Measurements from ENCODE around the gene ASCL2. TPM values are rescaled to one million over a fixed set of nuclear protein-coding genes. Genes with fewer than 3 reads are reported as not detected.

The ASCL2 gene
- total RNA-seq, 2 experiments from 2014 or later = not detected

GRCh38 chr11:2300290-2300935 is 30.0 kb upstream of the ASCL2 start:
- H3K27me3 Mint-ChIP-seq (ENCODE audit: low read depth) = no peaks in the 10 kb centered on the region
- H3K27ac Mint-ChIP-seq = peak overlapping the region; percentile 46
- DNase-seq = no peak
- peak overlapping the region; percentile 92 for H3K4me3 Mint-ChIP-seq
- H3K36me3 Mint-ChIP-seq (ENCODE audit: low read depth) = no peaks in the 10 kb centered on the region
- intact Hi-C loops (cut with micrococcal nuclease) = loop anchor here (5.0 kb wide), 2 partner anchors 587 to 602 kb away; partner anchors contain the start of gene CDKN1C
- H3K9me3 Mint-ChIP-seq = no peaks in the 10 kb centered on the region
- peaks cover 39% of the 10 kb centered on the region for H3K4me1 Mint-ChIP-seq (ENCODE audit: low read depth)
- CTCF ChIA-PET = interaction anchor here (1.2 to 2.2 kb wide), 2 partner anchors 106 to 233 kb away, joined by 4 to 6 read pairs; no protein-coding TSS in a partner anchor

- H3K4me3 Mint-ChIP-seq = no peak overlapping the region
- DNase-seq = no peak
- peaks cover 36% of the 10 kb centered on the region for H3K4me1 Mint-ChIP-seq (ENCODE audit: low read depth)
- H3K27ac Mint-ChIP-seq = no peak overlapping the region
- CTCF ChIA-PET = interaction anchor here (0.9 to 2.2 kb wide), 4 partner anchors 19 to 106 kb away, joined by 3 to 6 read pairs (median 4); no protein-coding TSS in a partner anchor
- H3K36me3 Mint-ChIP-seq (ENCODE audit: low read depth) = no peaks in the 10 kb centered on the region
- H3K9me3 Mint-ChIP-seq = no peaks in the 10 kb centered on the region
- H3K27me3 Mint-ChIP-seq (ENCODE audit: low read depth) = no peaks in the 10 kb centered on the region
- intact Hi-C loops (cut with micrococcal nuclease) = loop anchor here (1.0 to 5.0 kb wide), 3 partner anchors 102 to 603 kb away; partner anchors contain the start of gene CDKN1C
Observed at GRCh38 chr11:2299773-2300172, 29.4 kb upstream of the ASCL2 start.

- Mint-ChIP-seq H3K27me3 (ENCODE audit: low read depth) (no peaks in the 10 kb centered on the region), H3K9me3 (no peaks in the 10 kb centered on the region), H3K27ac (peak overlapping the region; percentile 50), H3K36me3 (ENCODE audit: low read depth) (no peaks in the 10 kb centered on the region), H3K4me1 (ENCODE audit: low read depth) (peaks cover 36% of the 10 kb centered on the region), H3K4me3 (no peak overlapping the region)
- peak; percentile 53 for DNase-seq
- intact Hi-C loops (cut with micrococcal nuclease) = loop anchor here (1.0 kb wide), 1 partner anchor 102 kb away; no protein-coding TSS in a partner anchor
- CTCF ChIA-PET = interaction anchor here (0.7 to 2.2 kb wide), 8 partner anchors 11 to 120 kb away, joined by 3 to 6 read pairs (median 4); no protein-coding TSS in a partner anchor
Observed at GRCh38 chr11:2298795-2299761, 28.7 kb upstream of the ASCL2 start.

- Mint-ChIP-seq H3K9me3 (no peaks in the 10 kb centered on the region), H3K4me3 (no peak overlapping the region), H3K36me3 (ENCODE audit: low read depth) (no peaks in the 10 kb centered on the region), H3K27ac (no peak overlapping the region), H3K27me3 (ENCODE audit: low read depth) (no peaks in the 10 kb centered on the region), H3K4me1 (ENCODE audit: low read depth) (peaks cover 32% of the 10 kb centered on the region)
- CTCF ChIA-PET = interaction anchor here (0.9 to 1.5 kb wide), 5 partner anchors 10 to 121 kb away, joined by 3 to 6 read pairs (median 3); no protein-coding TSS in a partner anchor
- no peak for DNase-seq
- intact Hi-C loops (cut with micrococcal nuclease) = no loop called here
Observed at GRCh38 chr11:2298131-2298794, 27.9 kb upstream of the ASCL2 start.

GRCh38 chr11:2297623-2298030 is 27.2 kb upstream of the ASCL2 start:
- H3K27ac Mint-ChIP-seq = peak overlapping the region; percentile 18
- H3K36me3 Mint-ChIP-seq (ENCODE audit: low read depth) = no peaks in the 10 kb centered on the region
- no peak for DNase-seq
- intact Hi-C loops (cut with micrococcal nuclease) = no loop called here
- CTCF ChIA-PET = interaction anchor here (1.8 kb wide), 1 partner anchor 7 kb away, joined by 6 read pairs; no protein-coding TSS in a partner anchor
- no peak overlapping the region for H3K4me3 Mint-ChIP-seq
- no peaks in the 10 kb centered on the region for H3K9me3 Mint-ChIP-seq
- peaks cover 26% of the 10 kb centered on the region for H3K4me1 Mint-ChIP-seq (ENCODE audit: low read depth)
- H3K27me3 Mint-ChIP-seq (ENCODE audit: low read depth) = no peaks in the 10 kb centered on the region

- Mint-ChIP-seq H3K27ac (peak overlapping the region; percentile 18), H3K36me3 (ENCODE audit: low read depth) (no peaks in the 10 kb centered on the region), H3K4me3 (no peak overlapping the region), H3K9me3 (no peaks in the 10 kb centered on the region), H3K27me3 (ENCODE audit: low read depth) (no peaks in the 10 kb centered on the region), H3K4me1 (ENCODE audit: low read depth) (peaks cover 24% of the 10 kb centered on the region)
- CTCF ChIA-PET = interaction anchor here (1.8 kb wide), 1 partner anchor 8 kb away, joined by 6 read pairs; no protein-coding TSS in a partner anchor
- intact Hi-C loops (cut with micrococcal nuclease) = no loop called here
- no peak for DNase-seq
Observed at GRCh38 chr11:2296913-2297622, 26.7 kb upstream of the ASCL2 start.

- Mint-ChIP-seq H3K27me3 (ENCODE audit: low read depth) (no peaks in the 10 kb centered on the region), H3K9me3 (no peaks in the 10 kb centered on the region), H3K4me3 (no peak overlapping the region), H3K36me3 (ENCODE audit: low read depth) (no peaks in the 10 kb centered on the region), H3K4me1 (ENCODE audit: low read depth) (peaks cover 21% of the 10 kb centered on the region), H3K27ac (no peak overlapping the region)
- CTCF ChIA-PET = interaction anchor here (1.8 kb wide), 1 partner anchor 9 kb away, joined by 6 read pairs; no protein-coding TSS in a partner anchor
- no peak for DNase-seq
- intact Hi-C loops (cut with micrococcal nuclease) = no loop called here
Observed at GRCh38 chr11:2295971-2296912, 25.9 kb upstream of the ASCL2 start.

- intact Hi-C loops (cut with micrococcal nuclease) = no loop called here
- Mint-ChIP-seq H3K4me3 (no peak overlapping the region), H3K9me3 (no peaks in the 10 kb centered on the region), H3K27ac (no peak overlapping the region), H3K36me3 (ENCODE audit: low read depth) (no peaks in the 10 kb centered on the region), H3K4me1 (ENCODE audit: low read depth) (peaks cover 17% of the 10 kb centered on the region), H3K27me3 (ENCODE audit: low read depth) (no peaks in the 10 kb centered on the region)
- no peak for DNase-seq
- CTCF ChIA-PET = interaction anchor here (1.2 kb wide), 2 partner anchors 10 to 100 kb away, joined by 3 to 4 read pairs; no protein-coding TSS in a partner anchor
Observed at GRCh38 chr11:2294926-2295290, 24.5 kb upstream of the ASCL2 start.

- Mint-ChIP-seq H3K4me3 (no peak overlapping the region), H3K9me3 (no peaks in the 10 kb centered on the region), H3K36me3 (ENCODE audit: low read depth) (no peaks in the 10 kb centered on the region), H3K4me1 (ENCODE audit: low read depth) (peaks cover 11% of the 10 kb centered on the region), H3K27ac (no peak overlapping the region), H3K27me3 (ENCODE audit: low read depth) (no peaks in the 10 kb centered on the region)
- intact Hi-C loops (cut with micrococcal nuclease) = no loop called here
- CTCF ChIA-PET = interaction anchor here (1.2 kb wide), 2 partner anchors 11 to 100 kb away, joined by 3 to 4 read pairs; no protein-coding TSS in a partner anchor
- peak; percentile 6 for DNase-seq
Observed at GRCh38 chr11:2293984-2294925, 23.9 kb upstream of the ASCL2 start.

GRCh38 chr11:2293531-2293971 is 23.2 kb upstream of the ASCL2 start:
- no peak overlapping the region for H3K4me3 Mint-ChIP-seq
- no peak overlapping the region for H3K27ac Mint-ChIP-seq
- intact Hi-C loops (cut with micrococcal nuclease) = no loop called here
- peak; percentile 1 for DNase-seq
- H3K9me3 Mint-ChIP-seq = no peaks in the 10 kb centered on the region
- peaks cover 10% of the 10 kb centered on the region for H3K4me1 Mint-ChIP-seq (ENCODE audit: low read depth)
- CTCF ChIA-PET = no interaction called here
- H3K27me3 Mint-ChIP-seq (ENCODE audit: low read depth) = no peaks in the 10 kb centered on the region
- H3K36me3 Mint-ChIP-seq (ENCODE audit: low read depth) = no peaks in the 10 kb centered on the region

Data from activated naive CD4-positive, alpha-beta T cell treated with anti-CD3 and anti-CD28 coated beads for 36 hours (primary cell).